Neural crest cell (in vitro differentiated cells): ENCODE data around the gene SFR1. TPM values are rescaled to one million over a fixed set of nuclear protein-coding genes. Genes with fewer than 3 reads are reported as not detected.

ENCODE experiments used
- DNase-seq: peaks from one replicate; pipeline ENCODE4 v3.0.0; 2021; ENCODE audit warnings: low read depth, mixed read lengths, low spot score
- H3K27ac Mint-ChIP-seq: one replicate; pipeline ENCODE4 v1.8.0; 2021; ENCODE audit warnings: mild to moderate bottlenecking, mixed read lengths; ENCODE audit not compliant: unreplicated experiment
- H3K27me3 Mint-ChIP-seq: 2 replicates; pipeline ENCODE4 v1.8.0; 2021; ENCODE audit warnings: low read depth, mild to moderate bottlenecking, mixed read lengths
- H3K36me3 Mint-ChIP-seq: 2 replicates; pipeline ENCODE4 v1.8.0; 2021; ENCODE audit warnings: low read depth, mild to moderate bottlenecking, mixed read lengths
- H3K4me1 Mint-ChIP-seq: 2 replicates; pipeline ENCODE4 v1.8.0; 2021; ENCODE audit warnings: mixed read lengths
- H3K4me3 Mint-ChIP-seq: one replicate; pipeline ENCODE4 v1.8.0; 2021; ENCODE audit warnings: mild to moderate bottlenecking, mixed read lengths
- H3K9me3 Mint-ChIP-seq: 2 replicates; pipeline ENCODE4 v1.8.0; 2021; ENCODE audit warnings: mixed read lengths
- CTCF ChIP-seq: fragments of 200-600 bp; sonication (generic); conservative IDR thresholded peaks from 2 replicates; pipeline ENCODE4 v1.5.0; 2021; ENCODE audit warnings: antibody characterized with exemption, mild to moderate bottlenecking
- total RNA-seq: library from RNA; stranded (reverse); gene quantifications from 2 replicates; pipeline ENCODE4 v1.2.1, GENCODE V29; 2021

SFR1 gene
- total RNA-seq, 1 donor from 2014 or later = 14.0 TPM

- Mint-ChIP-seq H3K27me3 (no peaks in the 10 kb centered on the region), H3K4me3 (no peak overlapping the region), H3K27ac (no peak overlapping the region), H3K4me1 (no peaks in the 10 kb centered on the region), H3K36me3 (peaks cover 4% of the 10 kb centered on the region), H3K9me3 (peaks cover 4% of the 10 kb centered on the region)
- no peak for TF ChIP-seq CTCF
- no peak for DNase-seq
These were observed 23.5 kb upstream of the SFR1 start for GRCh38 chr10:104098358-104098925.

- TF ChIP-seq CTCF = no peak
- Mint-ChIP-seq H3K9me3 (peaks cover 4% of the 10 kb centered on the region), H3K27ac (no peak overlapping the region), H3K4me1 (no peaks in the 10 kb centered on the region), H3K36me3 (peaks cover 4% of the 10 kb centered on the region), H3K27me3 (no peaks in the 10 kb centered on the region), H3K4me3 (no peak overlapping the region)
- no peak for DNase-seq
These were observed 22.7 kb upstream of the SFR1 start for GRCh38 chr10:104099269-104099668.

- H3K4me1 Mint-ChIP-seq = no peaks in the 10 kb centered on the region
- peaks cover 4% of the 10 kb centered on the region for H3K9me3 Mint-ChIP-seq
- H3K27ac Mint-ChIP-seq = no peak overlapping the region
- H3K4me3 Mint-ChIP-seq = no peak overlapping the region
- DNase-seq = no peak
- H3K36me3 Mint-ChIP-seq = peaks cover 4% of the 10 kb centered on the region
- no peaks in the 10 kb centered on the region for H3K27me3 Mint-ChIP-seq
- TF ChIP-seq CTCF = no peak
These were observed 22.0 kb upstream of the SFR1 start for GRCh38 chr10:104099941-104100340.

GRCh38 chr10:104100795-104101194, 21.2 kb upstream of the SFR1 start:
- H3K4me3 Mint-ChIP-seq = no peak overlapping the region
- no peaks in the 10 kb centered on the region for H3K4me1 Mint-ChIP-seq
- no peak for TF ChIP-seq CTCF
- H3K36me3 Mint-ChIP-seq = peaks cover 4% of the 10 kb centered on the region
- peaks cover 4% of the 10 kb centered on the region for H3K9me3 Mint-ChIP-seq
- no peak for DNase-seq
- H3K27ac Mint-ChIP-seq = no peak overlapping the region
- H3K27me3 Mint-ChIP-seq = no peaks in the 10 kb centered on the region

- no peak for TF ChIP-seq CTCF
- no peaks in the 10 kb centered on the region for H3K36me3 Mint-ChIP-seq
- no peak for DNase-seq
- H3K4me3 Mint-ChIP-seq = no peak overlapping the region
- no peaks in the 10 kb centered on the region for H3K4me1 Mint-ChIP-seq
- H3K27me3 Mint-ChIP-seq = no peaks in the 10 kb centered on the region
- no peaks in the 10 kb centered on the region for H3K9me3 Mint-ChIP-seq
- no peak overlapping the region for H3K27ac Mint-ChIP-seq
These were observed 20.1 kb upstream of the SFR1 start for GRCh38 chr10:104101902-104102301.
